Measurements from ENCODE around the gene CCNJL.

DNA sequence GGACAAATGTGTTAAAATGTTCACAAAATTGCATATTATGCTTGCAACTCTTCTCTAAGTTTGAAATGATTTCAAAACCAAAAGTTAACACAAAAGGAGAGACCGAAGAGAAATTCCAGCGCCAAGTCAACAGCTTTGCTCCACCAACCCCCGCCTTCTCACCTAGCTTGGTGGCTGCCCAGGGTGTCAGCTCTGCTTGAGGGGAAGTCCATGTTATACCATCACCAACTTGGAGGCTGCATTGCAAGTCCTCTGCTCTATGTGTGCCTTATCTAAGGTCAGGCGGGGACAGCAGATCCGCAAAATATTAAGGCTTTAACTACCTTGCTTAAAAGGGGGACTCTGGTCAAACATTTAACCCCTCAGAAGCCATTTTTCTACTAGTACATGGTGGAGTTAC is 14.6 kb downstream of the CCNJL start:
- TF ChIP-seq CTCF (IDR thresholded peaks at IDR 0.05; ENCODE audit: insufficient read depth, low read depth, low read length) (no peak), EZH2 (IDR thresholded peaks at IDR 0.05; ENCODE audit: insufficient read depth, low read length) (no peak)
